ENCODE results near the gene PTPRD.
"Not testable (repeated sequence)": the region's sequence is repeated elsewhere in the genome, so short reads cannot be mapped to it uniquely, and the experiment has no call there.

- TF ChIP-seq CTCF (IDR thresholded peaks at IDR 0.05; ENCODE audit: low read depth, low read length, poor library complexity, severe bottlenecking); EZH2phosphoT487 (IDR thresholded peaks at IDR 0.05; ENCODE audit: borderline replicate concordance, low read length): not testable (repeated sequence)
Observed at GRCh38 chr9:8920478-8921183, 1692.2 kb downstream of the PTPRD start.

Data from DOHH2 (cell line).